Sigmoid colon (tissue), 7 donors: ENCODE data around the gene CDK14. TPM values are rescaled to one million over a fixed set of nuclear protein-coding genes. Genes with fewer than 3 reads are reported as not detected.
"Not testable (repeated sequence)": the region's sequence is repeated elsewhere in the genome, so short reads cannot be mapped to it uniquely, and the experiment has no call there.

Experiments
- DNase-seq: peaks from one replicate; pipeline ENCODE4 v3.0.0-alpha.2; 2019
- H3K27ac ChIP-seq, 4 donors: fragments of 200-600 bp; sonication (generic); one replicate each; pipeline ENCODE4 v1.5.1; 2016 to 2019; ENCODE audit warnings: mild to moderate bottlenecking in 1 of 4
- H3K27me3 ChIP-seq, 3 donors: fragments of 200-600 bp; sonication (generic); one replicate each; pipeline ENCODE4 v1.5.1; 2019; ENCODE audit warnings: mild to moderate bottlenecking in 1 of 3
- H3K36me3 ChIP-seq, 4 donors: fragments of 200-600 bp; sonication (generic); one replicate each; pipeline ENCODE4 v1.5.1; 2016 to 2019
- H3K4me1 ChIP-seq, 4 donors: fragments of 200-600 bp; sonication (generic); one replicate each; pipeline ENCODE4 v1.5.1; 2017 to 2019
- H3K4me3 ChIP-seq, 4 donors: fragments of 200-600 bp; sonication (generic); one replicate each; pipeline ENCODE4 v1.5.1; 2017 to 2019; ENCODE audit warnings: mild to moderate bottlenecking in 2 of 4, moderate library complexity in 1 of 4
- H3K9me3 ChIP-seq, 4 donors: fragments of 200-600 bp in 3 of 4; sonication (generic) in 3 of 4; one replicate each; pipeline versions ENCODE4 v1.5.1 to v1.6.1; 2013 to 2019
- EP300 ChIP-seq, 4 donors: sonication (generic); formaldehyde crosslinking; IDR thresholded peaks; one replicate each; pipeline ENCODE4 v1.6.1; 2017; ENCODE audit warnings: antibody characterized with exemption in 4 of 4
- POLR2A ChIP-seq, 2 donors: fragments of 450-650 bp; IDR thresholded peaks; one replicate each; pipeline ENCODE4 v1.6.1; 2016; ENCODE audit warnings: antibody characterized with exemption in 2 of 2, mild to moderate bottlenecking in 2 of 2, moderate library complexity in 2 of 2
- POLR2AphosphoS5 ChIP-seq, 4 donors: sonication (generic); formaldehyde crosslinking; IDR thresholded peaks; one replicate each; pipeline ENCODE4 v1.6.1; 2017; ENCODE audit warnings: antibody characterized with exemption in 4 of 4
- WGBS, 2 donors: extraction: QIAGEN DNeasy Blood & Tissue Kit; methylation state at CpG; one replicate each; pipeline ENCODE4 v1.1.7; 2013; 5-methylcytosine and 5-hydroxymethylcytosine counted together
- intact Hi-C: fragments of 100-400 bp; cut with DNase I; formaldehyde crosslinking; loops from one replicate; pipeline ENCODE4 v1.15.1; 2023
- polyA plus RNA-seq, 3 donors: library from polyadenylated mRNA; stranded (reverse); fragments of 200-250 nt; gene quantifications; one replicate each; pipeline ENCODE4 v1.2.3, GENCODE V29; 2013
- total RNA-seq, 4 donors: library from RNA; depleted of rRNA; stranded (reverse); fragments of >200 nt; gene quantifications; one replicate each; pipeline ENCODE4 v1.1.0, GENCODE V29; 2016
- TF ChIP-seq, protein P1 (sequence below), 4 experiments: fragments of 450-650 bp in 3 of 4; fragments of 200-600 bp in 1 of 4; IDR thresholded peaks; one replicate each; pipeline ENCODE4 v1.5.1; 2016 to 2019; ENCODE audit warnings: antibody characterized with exemption in 4 of 4, mild to moderate bottlenecking in 3 of 4, moderate library complexity in 2 of 4
- donor health status: healthy with polysubstance abuse.
- donor health status: Bipolar disorder and iron deficiency.
- donor health status: healthy.

CDK14 gene
- total and polyA plus RNA-seq, 7 donors, result 0.92 to 19.3 (median 11.1) TPM

DNA sequence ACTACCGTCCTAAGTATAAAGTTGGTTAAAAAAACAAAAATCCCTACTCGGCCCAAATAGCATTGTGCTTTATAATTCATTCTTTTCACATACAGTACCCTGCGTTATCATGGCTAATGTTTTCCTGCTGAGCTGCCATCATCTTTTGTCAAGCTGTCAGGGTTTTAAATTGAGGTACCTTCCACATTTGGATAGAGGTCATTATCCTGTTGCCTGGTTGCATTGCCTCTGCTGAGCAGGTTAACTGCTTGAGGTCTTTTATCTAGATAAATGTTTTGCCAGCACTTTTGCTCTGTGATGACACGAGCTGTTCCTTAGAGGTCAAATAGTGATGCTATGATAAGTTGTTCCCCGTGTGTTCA, 573.7 kb downstream of the CDK14 start:
- Histone ChIP-seq H3K9me3 (no peaks in the 10 kb centered on the region), H3K36me3 (no peaks in the 10 kb centered on the region), H3K27ac (no peak overlapping the region), H3K27me3 (no peaks in the 10 kb centered on the region), H3K4me3 (no peak overlapping the region), H3K4me1 (peaks cover 0 to 7% (median 0%) of the 10 kb centered on the region in 4 donors)
- 70 to 76% methylated on average over 5 of the region's 5 CpGs for WGBS, 2 donors
- no peak for DNase-seq
- intact Hi-C loops, result no loop called here
- TF ChIP-seq POLR2AphosphoS5 (IDR thresholded peaks at IDR 0.05) (no peak), POLR2A (IDR thresholded peaks at IDR 0.05) (no peak), EP300 (IDR thresholded peaks at IDR 0.05) (no peak)
- TF ChIP-seq, protein P1, sequence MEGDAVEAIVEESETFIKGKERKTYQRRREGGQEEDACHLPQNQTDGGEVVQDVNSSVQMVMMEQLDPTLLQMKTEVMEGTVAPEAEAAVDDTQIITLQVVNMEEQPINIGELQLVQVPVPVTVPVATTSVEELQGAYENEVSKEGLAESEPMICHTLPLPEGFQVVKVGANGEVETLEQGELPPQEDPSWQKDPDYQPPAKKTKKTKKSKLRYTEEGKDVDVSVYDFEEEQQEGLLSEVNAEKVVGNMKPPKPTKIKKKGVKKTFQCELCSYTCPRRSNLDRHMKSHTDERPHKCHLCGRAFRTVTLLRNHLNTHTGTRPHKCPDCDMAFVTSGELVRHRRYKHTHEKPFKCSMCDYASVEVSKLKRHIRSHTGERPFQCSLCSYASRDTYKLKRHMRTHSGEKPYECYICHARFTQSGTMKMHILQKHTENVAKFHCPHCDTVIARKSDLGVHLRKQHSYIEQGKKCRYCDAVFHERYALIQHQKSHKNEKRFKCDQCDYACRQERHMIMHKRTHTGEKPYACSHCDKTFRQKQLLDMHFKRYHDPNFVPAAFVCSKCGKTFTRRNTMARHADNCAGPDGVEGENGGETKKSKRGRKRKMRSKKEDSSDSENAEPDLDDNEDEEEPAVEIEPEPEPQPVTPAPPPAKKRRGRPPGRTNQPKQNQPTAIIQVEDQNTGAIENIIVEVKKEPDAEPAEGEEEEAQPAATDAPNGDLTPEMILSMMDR (IDR thresholded peaks at IDR 0.05), result no peak

DNA sequence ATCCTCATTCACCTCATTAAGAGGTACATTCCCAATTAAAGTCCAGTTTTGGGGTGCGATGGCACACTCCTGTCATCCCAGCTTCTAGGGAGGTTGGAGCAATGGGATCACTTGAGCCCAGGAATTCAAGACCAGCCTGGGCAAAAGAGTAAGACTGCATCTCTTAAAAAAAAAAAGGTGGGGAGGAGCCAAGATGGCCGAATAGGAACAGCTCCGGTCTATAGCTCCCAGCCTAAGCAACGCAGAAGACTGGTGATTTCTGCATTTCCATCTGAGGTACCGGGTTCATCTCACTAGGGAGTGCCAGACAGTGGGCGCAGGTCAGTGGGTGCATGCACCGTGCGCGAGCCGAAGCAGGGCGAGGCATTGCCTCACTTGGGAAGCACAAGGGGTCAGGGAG, 577.1 kb downstream of the CDK14 start:
- H3K27me3 ChIP-seq, H3K27ac ChIP-seq, H3K36me3 ChIP-seq, intact Hi-C loops, H3K9me3 ChIP-seq, H3K4me3 ChIP-seq, H3K4me1 ChIP-seq, DNase-seq: not testable (repeated sequence)
- WGBS, 2 donors, result 95 to 99% methylated on average over 6 to 11 of the region's 11 CpGs

DNA sequence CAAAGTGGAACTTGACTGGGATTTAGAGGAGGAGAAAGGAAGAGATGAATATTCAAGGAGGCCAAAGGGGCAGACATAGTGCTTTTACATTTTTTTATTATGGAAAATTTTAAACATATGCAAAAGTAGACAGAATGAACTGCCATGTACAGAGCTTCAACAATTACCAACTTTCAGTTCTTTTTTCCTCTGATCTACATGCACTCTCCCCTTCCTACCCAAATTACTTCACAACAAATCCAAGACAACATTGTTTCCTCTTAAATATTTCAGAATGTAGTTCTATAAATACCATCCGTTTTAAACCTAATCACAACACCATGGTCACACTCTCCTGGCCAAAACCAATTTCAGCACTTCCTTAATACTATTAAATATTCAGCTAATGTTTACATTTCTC, 584.6 kb downstream of the CDK14 start:
- DNase-seq, result no peak
- 56 to 58% methylated on average over 1 of the region's 1 CpG for WGBS, 2 donors
- no peaks in the 10 kb centered on the region for H3K36me3 ChIP-seq
- H3K27me3 ChIP-seq, result no peaks in the 10 kb centered on the region
- no peak overlapping the region for H3K4me3 ChIP-seq
- no peak for TF ChIP-seq EP300 (IDR thresholded peaks at IDR 0.05)
- TF ChIP-seq, protein P1 (IDR thresholded peaks at IDR 0.05), result no peak
- TF ChIP-seq POLR2A (IDR thresholded peaks at IDR 0.05), result no peak
- no peak for TF ChIP-seq POLR2AphosphoS5 (IDR thresholded peaks at IDR 0.05)
- no peak overlapping the region for H3K27ac ChIP-seq
- intact Hi-C loops, result no loop called here
- no peaks in the 10 kb centered on the region for H3K4me1 ChIP-seq
- H3K9me3 ChIP-seq, result no peaks in the 10 kb centered on the region

- Histone ChIP-seq H3K27me3 (no peaks in the 10 kb centered on the region), H3K27ac (no peak overlapping the region), H3K4me3 (no peak overlapping the region), H3K4me1 (no peaks in the 10 kb centered on the region), H3K36me3 (no peaks in the 10 kb centered on the region), H3K9me3 (no peaks in the 10 kb centered on the region)
- no peak for TF ChIP-seq EP300 (IDR thresholded peaks at IDR 0.05)
- TF ChIP-seq, protein P1 (IDR thresholded peaks at IDR 0.05), result no peak
- no peak for TF ChIP-seq POLR2AphosphoS5 (IDR thresholded peaks at IDR 0.05)
- TF ChIP-seq POLR2A (IDR thresholded peaks at IDR 0.05), result no peak
- intact Hi-C loops, result no loop called here
- no peak for DNase-seq
Measured at GRCh38 chr7:91181949-91182348, 585.8 kb downstream of the CDK14 start.

DNA sequence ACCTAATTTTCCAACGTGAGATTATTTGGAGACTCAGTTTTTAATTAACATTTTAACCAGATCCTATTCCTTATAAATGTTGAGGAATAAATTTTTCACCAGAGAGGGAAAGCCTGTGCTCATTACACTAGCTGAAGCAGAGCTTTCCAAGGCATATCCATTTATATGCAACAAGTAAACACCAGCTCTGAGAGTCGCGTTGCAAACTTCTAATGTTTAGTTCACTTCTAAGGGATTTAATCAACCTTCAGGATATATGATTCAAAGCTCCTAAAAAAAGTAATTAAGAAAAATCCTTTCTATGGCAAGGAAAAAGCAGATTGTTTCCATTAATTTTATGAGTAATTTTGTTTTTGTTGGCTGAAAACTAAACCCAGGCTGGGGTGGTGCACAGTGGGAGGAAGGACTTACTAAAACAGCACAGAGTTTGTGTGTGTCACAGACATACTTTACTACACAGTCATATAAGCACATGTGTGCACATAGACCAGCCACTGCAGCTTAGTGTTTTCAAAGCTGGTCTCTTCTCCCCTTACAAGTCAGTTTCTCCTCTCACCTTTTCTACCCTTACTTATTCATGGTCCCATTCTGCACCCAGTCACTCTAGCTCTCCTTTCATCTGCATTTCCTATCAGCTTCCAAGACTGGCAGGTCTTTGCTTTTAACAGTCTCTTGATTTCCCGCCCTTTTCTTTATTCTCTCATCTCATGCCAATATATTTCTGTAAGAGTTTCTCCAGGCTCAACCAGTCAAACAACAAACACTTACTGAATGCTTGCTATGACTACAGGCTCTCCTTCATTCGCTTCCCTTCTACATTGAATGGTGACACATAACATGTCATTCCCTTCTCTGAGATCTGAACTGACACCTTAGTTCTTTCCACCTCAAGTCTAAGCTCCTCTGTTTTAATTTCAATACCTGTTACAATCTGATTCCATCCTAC, 587.0 kb downstream of the CDK14 start:
- Histone ChIP-seq H3K27ac (no peak overlapping the region), H3K36me3 (no peaks in the 10 kb centered on the region), H3K4me3 (no peak overlapping the region), H3K27me3 (no peaks in the 10 kb centered on the region), H3K9me3 (no peaks in the 10 kb centered on the region), H3K4me1 (no peaks in the 10 kb centered on the region)
- 49 to 69% methylated on average over 5 of the region's 5 CpGs for WGBS, 2 donors
- DNase-seq, result no peak
- TF ChIP-seq POLR2A (IDR thresholded peaks at IDR 0.05) (no peak), POLR2AphosphoS5 (IDR thresholded peaks at IDR 0.05) (no peak), EP300 (IDR thresholded peaks at IDR 0.05) (no peak)
- TF ChIP-seq, protein P1 (IDR thresholded peaks at IDR 0.05), result no peak
- intact Hi-C loops, result no loop called here
